HepG2 (cell line): Measurements from ENCODE around the gene DNASE1. TPM values are rescaled to one million over a fixed set of nuclear protein-coding genes. Genes with fewer than 3 reads are reported as not detected.

Experiments
- BRD4 ChIP-seq: sonication (generic); formaldehyde crosslinking; IDR thresholded peaks from 2 replicates; pipeline ENCODE4 v1.4.0; 2020; ENCODE audit warnings: missing genetic modification reagents
- CEBPZ ChIP-seq: IDR thresholded peaks from 2 replicates; pipeline ENCODE4 v1.6.1; 2012; ENCODE audit warnings: low read length, improper control_type of control experiment
- ELK4 ChIP-seq: sonication (generic); formaldehyde crosslinking; IDR thresholded peaks from 2 replicates; pipeline ENCODE4 v1.9.0; 2021; ENCODE audit warnings: missing genetic modification reagents, borderline replicate concordance
- ETV6 ChIP-seq: sonication (generic); formaldehyde crosslinking; conservative IDR thresholded peaks from 2 replicates; pipeline ENCODE4 v1.4.0; 2020; ENCODE audit warnings: missing genetic modification reagents
- EZH2 ChIP-seq: conservative IDR thresholded peaks from 2 replicates; pipeline ENCODE4 v1.6.1; 2012; ENCODE audit warnings: mild to moderate bottlenecking, low read depth, low read length, moderate library complexity
- GTF2F1 ChIP-seq: fragments of 150-350 bp; IDR thresholded peaks from 2 replicates; pipeline ENCODE4 v1.6.1; 2014; ENCODE audit warnings: low read length
- HNRNPK ChIP-seq: fragments of 200-400 bp; formaldehyde crosslinking; IDR thresholded peaks from 2 replicates; pipeline ENCODE4 v1.6.1; 2018; ENCODE audit warnings: low read length, low read depth, moderate library complexity, mild to moderate bottlenecking; ENCODE audit not compliant: poor library complexity, severe bottlenecking
- HNRNPLL ChIP-seq: fragments of 200-400 bp; formaldehyde crosslinking; IDR thresholded peaks from 2 replicates; pipeline ENCODE4 v1.6.1; 2017; ENCODE audit warnings: mild to moderate bottlenecking, low read depth, low read length; ENCODE audit not compliant: poor library complexity, severe bottlenecking
- MIXL1 ChIP-seq: IDR thresholded peaks from 2 replicates; pipeline ENCODE4 v1.6.1; 2016
- MLLT10 ChIP-seq: sonication (generic); formaldehyde crosslinking; IDR thresholded peaks from 2 replicates; pipeline ENCODE4 v1.4.0; 2020; ENCODE audit warnings: missing genetic modification reagents
- NFE2 ChIP-seq: sonication (generic); formaldehyde crosslinking; IDR thresholded peaks from 2 replicates; pipeline ENCODE4 v1.4.0; 2020; ENCODE audit warnings: missing genetic modification reagents
- NR2F6 ChIP-seq, 2 experiments: IDR thresholded peaks; 2 replicates each; pipeline ENCODE4 v1.6.1; 2016; ENCODE audit warnings: antibody characterized with exemption in 1 of 2, mild to moderate bottlenecking in 1 of 2
- PLSCR1 ChIP-seq: sonication (generic); formaldehyde crosslinking; IDR thresholded peaks from 2 replicates; pipeline ENCODE4 v1.5.0; 2020; ENCODE audit warnings: missing genetic modification reagents, mild to moderate bottlenecking, borderline replicate concordance
- RARG ChIP-seq: sonication (generic); formaldehyde crosslinking; IDR thresholded peaks from 2 replicates; pipeline ENCODE4 v1.4.0; 2020; ENCODE audit warnings: low read depth, mild to moderate bottlenecking, missing genetic modification reagents
- RFX5 ChIP-seq: IDR thresholded peaks from 2 replicates; pipeline ENCODE4 v1.6.1; 2011; ENCODE audit warnings: low read depth, low read length, improper control_type of control experiment
- SUZ12 ChIP-seq: fragments of 150-350 bp; IDR thresholded peaks from 2 replicates; pipeline ENCODE4 v1.6.1; 2014; ENCODE audit warnings: low read depth, low read length
- TOE1 ChIP-seq: sonication (generic); formaldehyde crosslinking; IDR thresholded peaks from 2 replicates; pipeline ENCODE4 v1.4.0; 2020; ENCODE audit warnings: mild to moderate bottlenecking, missing genetic modification reagents
- ZBTB1 ChIP-seq: sonication (generic); formaldehyde crosslinking; IDR thresholded peaks from 2 replicates; pipeline ENCODE4 v1.4.0; 2020; ENCODE audit warnings: missing genetic modification reagents, borderline replicate concordance
- ZIK1 ChIP-seq: sonication (generic); formaldehyde crosslinking; IDR thresholded peaks from 2 replicates; pipeline ENCODE4 v1.5.0; 2020; ENCODE audit warnings: mild to moderate bottlenecking, low read depth, missing genetic modification reagents, borderline replicate concordance
- ZNF30 ChIP-seq: sonication (generic); formaldehyde crosslinking; IDR thresholded peaks from 2 replicates; pipeline ENCODE4 v1.5.0; 2020; ENCODE audit warnings: mild to moderate bottlenecking, missing genetic modification reagents
- ZNF549 ChIP-seq: sonication (generic); formaldehyde crosslinking; IDR thresholded peaks from 2 replicates; pipeline ENCODE4 v1.5.0; 2020; ENCODE audit warnings: missing genetic modification reagents
- ZUFSP ChIP-seq: sonication (generic); formaldehyde crosslinking; IDR thresholded peaks from 2 replicates; pipeline ENCODE4 v1.9.0; 2021; ENCODE audit warnings: missing genetic modification reagents, mild to moderate bottlenecking, borderline replicate concordance
- polyA plus RNA-seq, 8 experiments: library from polyadenylated mRNA; depleted of rRNA in 3 of 8; stranded (reverse) in 7 of 8; unstranded in 1 of 8; fragments of >200 nt; fragmentation: Illumina TruSeq in 4 of 8; extraction: Trizol in 4 of 8; gene quantifications; 2 replicates each; pipeline versions ENCODE4 v1.2.1 to v1.2.3, GENCODE V29; 2011 to 2016; ENCODE audit warnings: low read depth in 4 of 8, missing spikeins in 1 of 8, mixed read lengths in 1 of 8; ENCODE audit not compliant: insufficient read depth in 1 of 8
- total RNA-seq, 5 experiments: library from RNA; depleted of rRNA; stranded (reverse); fragments of >200 nt; fragmentation: Illumina TruSeq; extraction: Trizol; gene quantifications; 2 replicates each; pipeline ENCODE4 v1.2.3, GENCODE V29; 2016; ENCODE audit warnings: low read depth in 1 of 5
- TF ChIP-seq, protein P1 (sequence below): sonication (generic); formaldehyde crosslinking; IDR thresholded peaks from 2 replicates; pipeline ENCODE4 v1.8.0; 2022; ENCODE audit warnings: missing genetic modification reagents, mild to moderate bottlenecking, borderline replicate concordance

The DNASE1 gene
- total and polyA plus RNA-seq, 2 of the 13 experiments (the other 11 are each of a cell fraction or from before 2014, with no cell fraction given), result 7.1 to 11.1 TPM

DNA sequence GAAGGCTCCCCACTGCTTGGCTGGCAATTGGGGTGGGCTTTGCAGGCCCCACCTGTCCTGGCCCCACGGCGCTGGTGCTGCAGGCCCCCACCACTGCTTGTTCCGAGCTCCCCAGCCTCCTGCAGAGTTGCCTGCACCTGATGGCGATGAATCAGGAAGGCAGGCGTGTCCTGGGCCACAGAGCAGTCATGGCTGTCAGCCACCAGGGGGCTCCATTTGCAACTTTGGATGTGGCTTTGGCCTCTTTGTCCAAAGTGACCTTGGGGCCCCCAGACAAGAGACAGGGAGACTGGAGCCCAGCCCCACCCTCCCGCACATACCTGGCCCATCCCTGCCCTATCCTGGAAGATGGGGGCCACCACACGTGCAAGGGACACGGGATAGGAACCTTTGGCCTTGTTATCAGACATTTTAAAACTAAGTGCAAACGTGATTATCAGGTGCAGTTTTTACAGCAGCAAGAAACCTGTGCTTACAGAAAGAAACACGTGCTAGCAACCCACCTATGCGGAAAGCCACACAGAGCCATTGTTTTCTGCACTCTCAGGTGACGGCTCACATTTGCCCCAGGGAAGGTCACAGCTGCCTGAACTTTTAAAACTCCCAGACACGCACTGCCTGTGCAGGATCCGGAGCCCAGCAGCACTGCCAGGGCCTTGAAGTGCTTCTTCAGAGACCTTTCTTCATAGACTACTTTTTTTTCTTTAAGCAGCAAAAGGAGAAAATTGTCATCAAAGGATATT is at the start of gene DNASE1 (continued):
- TF ChIP-seq CEBPZ (no peak), NR2F6 (IDR thresholded peaks at IDR 0.05) (peak; percentile 73), NR2F6 (CRISPR knock-in tag; IDR thresholded peaks at IDR 0.05) (peak; percentile 81; the same call in 1 of the 2 replicates), GTF2F1 (no peak), BRD4 (no peak), RARG (CRISPR knock-in tag) (no peak), SUZ12 (no peak), ETV6 (CRISPR knock-in tag) (no peak), ZIK1 (CRISPR knock-in tag) (no peak), HNRNPLL (peak; percentile 44), ELK4 (CRISPR knock-in tag) (no peak), NFE2 (CRISPR knock-in tag) (no peak), PLSCR1 (CRISPR knock-in tag) (no peak), RFX5 (no peak), TOE1 (CRISPR knock-in tag) (no peak), ZNF549 (CRISPR knock-in tag) (no peak), HNRNPK (no peak), ZNF30 (CRISPR knock-in tag) (no peak), EZH2 (no peak), ZBTB1 (CRISPR knock-in tag) (no peak), MIXL1 (CRISPR knock-in tag) (no peak; the same call in 1 of the 2 replicates), ZUFSP (CRISPR knock-in tag) (no peak), MLLT10 (CRISPR knock-in tag) (no peak)
- TF ChIP-seq, protein P1, sequence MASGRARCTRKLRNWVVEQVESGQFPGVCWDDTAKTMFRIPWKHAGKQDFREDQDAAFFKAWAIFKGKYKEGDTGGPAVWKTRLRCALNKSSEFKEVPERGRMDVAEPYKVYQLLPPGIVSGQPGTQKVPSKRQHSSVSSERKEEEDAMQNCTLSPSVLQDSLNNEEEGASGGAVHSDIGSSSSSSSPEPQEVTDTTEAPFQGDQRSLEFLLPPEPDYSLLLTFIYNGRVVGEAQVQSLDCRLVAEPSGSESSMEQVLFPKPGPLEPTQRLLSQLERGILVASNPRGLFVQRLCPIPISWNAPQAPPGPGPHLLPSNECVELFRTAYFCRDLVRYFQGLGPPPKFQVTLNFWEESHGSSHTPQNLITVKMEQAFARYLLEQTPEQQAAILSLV (CRISPR knock-in tag), result peak; percentile 72; the same call in 1 of the 2 replicates
